GM23338 (cell line): Measurements from ENCODE around the gene RANGAP1. TPM values are rescaled to one million over a fixed set of nuclear protein-coding genes. Genes with fewer than 3 reads are reported as not detected.

Experiments
- ATAC-seq: fragments of 200-7000 bp; cut with Tn5 transposase; 3 replicates; pipeline ENCODE4 v1.9.1; 2020
- DNase-seq: peaks from one replicate; pipeline ENCODE4 v3.0.0-alpha.2; 2015; ENCODE audit warnings: low spot score
- H2AFZ ChIP-seq: fragments of 200-600 bp; sonication (generic); 2 replicates; pipeline ENCODE4 v1.8.0; 2016; ENCODE audit warnings: antibody characterized with exemption, mild to moderate bottlenecking, moderate library complexity
- H3F3A ChIP-seq: fragments of 200-600 bp; sonication (generic); replicated peaks from 2 replicates; pipeline ENCODE4 v1.8.0; 2017; ENCODE audit warnings: antibody characterized with exemption, mixed run types, low read depth
- H3K27ac ChIP-seq: fragments of 200-600 bp; sonication (generic); 2 replicates; pipeline ENCODE4 v1.6.1; 2016; ENCODE audit warnings: low read depth
- H3K27me3 ChIP-seq: fragments of 200-600 bp; sonication (generic); 2 replicates; pipeline ENCODE4 v1.8.0; 2016; ENCODE audit warnings: mild to moderate bottlenecking, mixed run types, moderate library complexity; ENCODE audit not compliant: insufficient read depth
- H3K36me3 ChIP-seq: fragments of 200-600 bp; sonication (generic); 2 replicates; pipeline ENCODE4 v1.8.0; 2016; ENCODE audit warnings: mild to moderate bottlenecking; ENCODE audit not compliant: insufficient read depth
- H3K4me1 ChIP-seq: fragments of 200-600 bp; sonication (generic); 2 replicates; pipeline ENCODE4 v1.8.0; 2016; ENCODE audit warnings: mild to moderate bottlenecking, moderate library complexity; ENCODE audit not compliant: insufficient read depth
- H3K4me2 ChIP-seq: fragments of 200-600 bp; sonication (generic); 2 replicates; pipeline ENCODE4 v1.7.1; 2017; ENCODE audit warnings: mixed run types
- H3K4me3 ChIP-seq: fragments of 200-600 bp; sonication (generic); 2 replicates; pipeline ENCODE4 v1.6.1; 2016; ENCODE audit warnings: mixed run types
- H3K79me2 ChIP-seq: fragments of 200-600 bp; sonication (generic); replicated peaks from 2 replicates; pipeline ENCODE4 v1.8.0; 2017; ENCODE audit warnings: mild to moderate bottlenecking; ENCODE audit not compliant: insufficient read depth
- H3K9me2 ChIP-seq: fragments of 200-600 bp; sonication (generic); 2 replicates; pipeline ENCODE4 v1.8.0; 2017; ENCODE audit not compliant: insufficient read depth
- H4K20me1 ChIP-seq: fragments of 200-600 bp; sonication (generic); replicated peaks from 2 replicates; pipeline ENCODE4 v1.8.0; 2017; ENCODE audit warnings: mild to moderate bottlenecking; ENCODE audit not compliant: insufficient read depth
- H3K27ac Mint-ChIP-seq: 2 replicates; pipeline ENCODE4 v1.8.0; 2020; ENCODE audit warnings: inconsistent platforms, mild to moderate bottlenecking, moderate library complexity, mixed read lengths
- H3K27me3 Mint-ChIP-seq: 3 replicates; pipeline ENCODE4 v1.8.0; 2022; ENCODE audit warnings: low read depth, mild to moderate bottlenecking, moderate library complexity, mixed read lengths, inconsistent platforms; ENCODE audit not compliant: insufficient read depth, poor library complexity
- H3K36me3 Mint-ChIP-seq: 3 replicates; pipeline ENCODE4 v1.8.0; 2021; ENCODE audit warnings: low read depth, mild to moderate bottlenecking, inconsistent platforms, moderate library complexity, mixed read lengths
- H3K4me1 Mint-ChIP-seq: 3 replicates; pipeline ENCODE4 v1.8.0; 2020; ENCODE audit warnings: mild to moderate bottlenecking, inconsistent platforms, mixed read lengths
- H3K4me3 Mint-ChIP-seq: 3 replicates; pipeline ENCODE4 v1.8.0; 2021; ENCODE audit warnings: moderate library complexity, mild to moderate bottlenecking, inconsistent platforms, mixed read lengths
- H3K9me3 Mint-ChIP-seq: 3 replicates; pipeline ENCODE4 v1.8.0; 2020; ENCODE audit warnings: moderate library complexity, mild to moderate bottlenecking, inconsistent platforms, mixed read lengths
- CREB1 ChIP-seq: fragments of 250-450 bp; sonication (Bioruptor Pico); IDR thresholded peaks from 2 replicates; pipeline ENCODE4 v1.5.0; 2020; ENCODE audit warnings: low read depth, mild to moderate bottlenecking, moderate library complexity
- POLR2AphosphoS5 ChIP-seq: IDR thresholded peaks from 2 replicates; pipeline ENCODE4 v1.6.1; 2016; ENCODE audit warnings: antibody characterized with exemption, low read depth
- STAT1 ChIP-seq: IDR thresholded peaks from one replicate; pipeline ENCODE4 v1.6.1; 2016; ENCODE audit warnings: antibody characterized with exemption; ENCODE audit not compliant: unreplicated experiment
- polyA plus RNA-seq: library from polyadenylated mRNA; unstranded; fragments of >200 nt; fragmentation: Nextera tagmentation; extraction: Ambion mirVana; gene quantifications from 2 replicates; pipeline ENCODE4 v1.2.1, GENCODE V29; 2016
- total RNA-seq: library from RNA; depleted of rRNA; stranded (reverse); fragments of >200 nt; shearing (Covaris generic); gene quantifications from 2 replicates; pipeline ENCODE4 v1.2.3, GENCODE V29; 2014
- TF ChIP-seq, protein P1 (sequence below), 2 experiments: fragments of 200-600 bp in 1 of 2; sonication (generic) in 1 of 2; conservative IDR thresholded peaks; 2 replicates each; pipeline versions ENCODE4 v1.5.1 to v1.6.1; 2016 to 2017; ENCODE audit warnings: antibody characterized with exemption in 2 of 2, low read depth in 2 of 2, mild to moderate bottlenecking in 2 of 2, moderate library complexity in 1 of 2

Gene RANGAP1
- total and polyA plus RNA-seq, 2 experiments from 2014 or later, result 54.7 to 141 TPM

GRCh38 chr22:41302021-41302767 lies 16.2 kb upstream of the RANGAP1 start:
- peaks cover 15% of the 10 kb centered on the region for H3K4me1 ChIP-seq
- H3K27me3 ChIP-seq, result no peaks in the 10 kb centered on the region
- Mint-ChIP-seq H3K36me3 (peaks cover 20% of the 10 kb centered on the region), H3K4me1 (peaks cover 22% of the 10 kb centered on the region), H3K9me3 (no peaks in the 10 kb centered on the region), H3K27ac (no peak overlapping the region), H3K27me3 (peaks cover 14% of the 10 kb centered on the region), H3K4me3 (peak overlapping the region; percentile 72)
- H3K4me3 ChIP-seq, result peak overlapping the region; percentile 95
- ATAC-seq (peak; percentile 25), DNase-seq (peak; percentile 64)
- peaks cover 19% of the 10 kb centered on the region for H4K20me1 ChIP-seq
- H3K36me3 ChIP-seq, result no peaks in the 10 kb centered on the region
- 0 out of 2 replicates have a peak overlapping the region, but pooled peaks have one; percentile 66 for H3K27ac ChIP-seq
- 0 out of 2 replicates have a peak, but pooled peaks cover 6% of the 10 kb centered on the region for H3F3A ChIP-seq
- TF ChIP-seq POLR2AphosphoS5 (0 out of 2 replicates have a peak, but pooled peaks have one; percentile 30), STAT1 (no peak)
- H2AFZ ChIP-seq, result no peak overlapping the region
- peak overlapping the region; percentile 93 for H3K4me2 ChIP-seq
- no peaks in the 10 kb centered on the region for H3K9me2 ChIP-seq
- peaks cover 61% of the 10 kb centered on the region for H3K79me2 ChIP-seq

DNA sequence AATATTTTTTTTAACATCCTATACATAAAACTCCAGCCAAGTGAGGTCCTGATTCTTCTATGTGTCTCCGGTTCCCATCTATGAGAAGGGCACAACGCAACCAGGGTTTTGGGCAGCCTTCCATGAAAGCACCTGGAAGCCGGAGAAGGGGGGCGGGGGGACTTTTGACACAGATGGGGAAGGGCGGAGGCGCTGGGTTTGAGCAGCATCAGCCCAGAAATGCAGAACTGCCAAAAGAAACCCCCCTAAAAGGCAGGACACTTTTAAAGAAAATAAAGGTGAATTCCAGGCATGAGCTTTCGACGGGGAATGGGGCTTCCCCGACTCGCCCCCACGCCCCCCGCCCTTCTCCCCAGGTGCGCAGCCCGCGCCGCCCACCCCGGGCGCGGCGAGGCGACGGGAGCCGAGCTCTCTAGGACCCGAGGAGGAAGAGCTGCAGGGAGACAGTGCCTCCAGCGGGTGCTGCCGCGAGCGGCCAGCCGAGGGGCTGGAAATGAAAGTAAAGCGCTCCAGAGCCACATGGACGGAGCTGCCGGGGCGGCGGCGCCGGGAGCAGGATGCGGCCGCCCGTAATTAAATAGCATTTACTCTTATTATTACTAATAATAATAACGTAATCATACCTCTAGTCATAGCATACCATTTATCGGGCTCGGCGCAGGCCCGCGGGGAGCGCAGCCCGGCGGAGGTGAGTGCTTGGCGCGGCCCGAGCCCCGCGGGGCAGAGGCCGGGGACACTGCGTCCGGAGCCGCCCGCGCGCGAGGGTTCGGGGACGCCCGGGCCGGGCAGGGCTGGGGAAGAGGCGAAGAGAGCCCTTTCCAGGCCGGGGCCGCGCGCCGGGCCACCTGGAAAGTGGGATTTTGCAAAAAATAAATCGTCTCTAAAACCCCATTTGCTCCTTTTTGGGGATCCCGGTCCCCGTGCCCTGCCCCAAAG lies 15.4 kb upstream of the RANGAP1 start, which contains the start of gene ZC3H7B:
TSS of gene ZC3H7B (plus strand) at position 441 of the 936 bp plus-strand sequence. CDS start 19,136 bp downstream, outside the sequence.
- Mint-ChIP-seq H3K4me1 (peaks cover 20% of the 10 kb centered on the region), H3K27me3 (peaks cover 14% of the 10 kb centered on the region), H3K4me3 (peak within 1 kb of the TSS; percentile 72), H3K36me3 (peaks cover 21% of the 10 kb centered on the region), H3K27ac (no peak within 1 kb of the TSS), H3K9me3 (peaks cover 3% of the 10 kb centered on the region; the same call in 1 of the 3 replicates)
- Histone ChIP-seq H3K79me2 (peaks cover 52% of the 10 kb centered on the region), H3K27ac (0 out of 2 replicates have a peak within 1 kb of the TSS, but pooled peaks have one; percentile 66), H3K4me2 (peak within 1 kb of the TSS; percentile 93), H3K36me3 (no peaks in the 10 kb centered on the region), H3K27me3 (no peaks in the 10 kb centered on the region), H4K20me1 (peaks cover 11% of the 10 kb centered on the region), H3F3A (0 out of 2 replicates have a peak, but pooled peaks cover 6% of the 10 kb centered on the region), H3K9me2 (no peaks in the 10 kb centered on the region), H2AFZ (peak within 1 kb of the TSS; percentile 5), H3K4me1 (peaks cover 15% of the 10 kb centered on the region), H3K4me3 (peak within 1 kb of the TSS; percentile 95)
- DNase-seq (peak; percentile 92), ATAC-seq (peak; percentile 95)
- TF ChIP-seq, protein P1, sequence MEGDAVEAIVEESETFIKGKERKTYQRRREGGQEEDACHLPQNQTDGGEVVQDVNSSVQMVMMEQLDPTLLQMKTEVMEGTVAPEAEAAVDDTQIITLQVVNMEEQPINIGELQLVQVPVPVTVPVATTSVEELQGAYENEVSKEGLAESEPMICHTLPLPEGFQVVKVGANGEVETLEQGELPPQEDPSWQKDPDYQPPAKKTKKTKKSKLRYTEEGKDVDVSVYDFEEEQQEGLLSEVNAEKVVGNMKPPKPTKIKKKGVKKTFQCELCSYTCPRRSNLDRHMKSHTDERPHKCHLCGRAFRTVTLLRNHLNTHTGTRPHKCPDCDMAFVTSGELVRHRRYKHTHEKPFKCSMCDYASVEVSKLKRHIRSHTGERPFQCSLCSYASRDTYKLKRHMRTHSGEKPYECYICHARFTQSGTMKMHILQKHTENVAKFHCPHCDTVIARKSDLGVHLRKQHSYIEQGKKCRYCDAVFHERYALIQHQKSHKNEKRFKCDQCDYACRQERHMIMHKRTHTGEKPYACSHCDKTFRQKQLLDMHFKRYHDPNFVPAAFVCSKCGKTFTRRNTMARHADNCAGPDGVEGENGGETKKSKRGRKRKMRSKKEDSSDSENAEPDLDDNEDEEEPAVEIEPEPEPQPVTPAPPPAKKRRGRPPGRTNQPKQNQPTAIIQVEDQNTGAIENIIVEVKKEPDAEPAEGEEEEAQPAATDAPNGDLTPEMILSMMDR (conservative IDR thresholded peaks at IDR 0.05; ENCODE audit: low read depth in 2 of 2), result peak; percentile 27 to 40
- TF ChIP-seq CREB1 (CRISPR knock-in tag), result 0 out of 2 replicates have a peak, but pooled peaks have one; percentile 10
- TF ChIP-seq POLR2AphosphoS5, result peak; percentile 80
- no peak for TF ChIP-seq STAT1
